Measurements from ENCODE around the gene EIPR1.

EIPR1 gene

GRCh38 chr2:3246928-3247714 is 130.5 kb downstream of the EIPR1 start:
- no peak for DNase-seq (ENCODE audit: low read depth)

GRCh38 chr2:3246406-3246805 is 131.2 kb downstream of the EIPR1 start:
- DNase-seq (ENCODE audit: low read depth): no peak

DNA sequence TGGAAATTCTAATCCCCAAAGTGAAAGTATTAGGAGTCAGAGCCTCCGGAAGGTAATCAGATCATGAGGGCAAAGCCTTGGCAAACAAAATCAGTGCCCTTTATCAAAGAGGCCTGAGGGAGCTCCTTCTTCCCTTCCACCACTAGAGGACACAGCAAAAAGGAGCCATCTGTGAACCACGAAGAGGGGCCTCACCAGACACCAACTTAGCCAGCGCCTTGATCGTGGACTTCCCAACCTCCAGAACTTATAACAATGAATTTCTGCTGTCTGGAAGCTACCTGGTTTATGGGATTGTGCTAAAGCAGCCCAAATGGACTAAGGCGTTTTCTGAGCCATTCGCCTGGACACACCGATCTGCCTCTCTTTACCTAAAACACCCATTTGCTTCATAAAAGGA is 133.1 kb downstream of the EIPR1 start:
- no peak for DNase-seq (ENCODE audit: low read depth)

GRCh38 chr2:3243804-3244203 is 133.8 kb downstream of the EIPR1 start:
- DNase-seq (ENCODE audit: low read depth): no peak

GRCh38 chr2:3242747-3243369 is 134.8 kb downstream of the EIPR1 start:
- peak; percentile 11 for DNase-seq (ENCODE audit: low read depth)

DNA sequence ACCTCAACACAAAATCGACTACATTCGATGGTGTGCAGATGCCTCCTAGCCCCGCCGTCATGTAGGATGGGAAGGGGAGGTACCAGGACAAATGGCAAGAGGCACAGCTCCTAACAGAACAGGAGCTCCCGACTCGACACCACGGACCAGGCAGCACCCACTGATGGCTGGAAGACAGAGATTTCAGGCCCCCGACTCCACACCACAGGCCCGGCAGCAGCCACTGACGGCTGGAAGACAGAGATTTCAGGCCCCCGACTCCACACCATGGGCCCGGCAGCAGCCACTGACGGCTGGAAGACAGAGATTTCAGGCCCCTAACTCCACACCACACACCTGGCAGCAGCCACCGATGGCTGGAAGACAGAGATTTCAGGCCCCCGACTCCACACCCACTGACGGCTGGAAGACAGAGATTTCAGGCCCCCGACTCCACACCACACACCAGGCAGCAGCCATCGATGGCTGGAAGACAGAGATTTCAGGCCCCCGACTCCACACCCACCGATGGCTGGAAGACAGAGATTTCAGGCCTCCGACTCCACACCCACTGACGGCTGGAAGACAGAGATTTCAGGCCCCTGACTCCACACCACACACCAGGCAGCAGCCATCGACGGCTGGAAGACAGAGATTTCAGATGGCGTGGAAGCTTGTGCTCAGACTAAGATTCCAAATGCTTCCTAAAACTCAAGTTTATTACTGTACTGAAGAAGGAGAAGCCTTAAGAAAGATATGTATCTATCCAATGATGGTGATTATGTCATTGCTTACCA is 135.5 kb downstream of the EIPR1 start:
- no peak for DNase-seq (ENCODE audit: low read depth)

DNA sequence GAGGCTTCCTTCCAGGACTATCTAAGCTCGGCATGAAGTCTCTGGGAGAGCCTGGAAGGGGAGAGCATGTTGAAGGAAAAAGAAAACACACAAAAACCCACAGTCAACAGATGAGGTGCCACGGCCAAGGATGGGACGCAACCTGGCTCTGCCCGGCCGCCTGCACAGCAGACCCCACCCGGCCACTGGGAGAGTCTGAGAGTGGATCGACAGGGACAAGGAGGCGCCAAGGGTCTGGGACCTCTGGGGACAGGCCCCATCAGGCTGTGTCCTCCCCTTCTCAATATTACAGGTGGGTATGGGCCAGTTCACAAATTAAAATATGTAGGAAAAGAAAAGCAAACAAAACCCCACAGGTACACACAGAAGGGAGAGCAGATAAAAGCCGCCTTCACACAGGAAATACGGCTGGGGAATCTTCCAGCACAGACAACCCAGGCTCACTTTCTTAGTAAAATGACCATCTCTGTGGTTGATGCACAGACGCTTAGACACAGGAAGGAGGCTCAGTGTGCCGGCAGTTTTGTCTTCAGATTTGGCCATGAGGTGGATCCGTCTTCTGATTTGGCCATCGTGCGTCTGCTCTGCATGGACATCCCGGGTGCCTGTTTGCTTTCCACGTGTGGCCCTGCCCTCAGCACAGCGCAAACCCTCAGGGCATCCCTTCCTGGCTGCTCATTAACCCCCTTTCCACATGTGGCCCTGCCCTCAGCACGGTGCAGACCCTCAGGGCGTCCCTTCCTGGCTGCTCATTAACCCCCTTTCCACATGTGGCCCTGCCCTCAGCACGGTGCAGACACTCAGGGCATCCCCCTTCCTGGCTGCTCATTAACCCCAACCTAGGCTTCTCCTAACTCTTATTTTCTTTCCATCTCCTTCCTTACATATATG is 138.4 kb downstream of the EIPR1 start:
- DNase-seq (ENCODE audit: low read depth): no peak

DNA sequence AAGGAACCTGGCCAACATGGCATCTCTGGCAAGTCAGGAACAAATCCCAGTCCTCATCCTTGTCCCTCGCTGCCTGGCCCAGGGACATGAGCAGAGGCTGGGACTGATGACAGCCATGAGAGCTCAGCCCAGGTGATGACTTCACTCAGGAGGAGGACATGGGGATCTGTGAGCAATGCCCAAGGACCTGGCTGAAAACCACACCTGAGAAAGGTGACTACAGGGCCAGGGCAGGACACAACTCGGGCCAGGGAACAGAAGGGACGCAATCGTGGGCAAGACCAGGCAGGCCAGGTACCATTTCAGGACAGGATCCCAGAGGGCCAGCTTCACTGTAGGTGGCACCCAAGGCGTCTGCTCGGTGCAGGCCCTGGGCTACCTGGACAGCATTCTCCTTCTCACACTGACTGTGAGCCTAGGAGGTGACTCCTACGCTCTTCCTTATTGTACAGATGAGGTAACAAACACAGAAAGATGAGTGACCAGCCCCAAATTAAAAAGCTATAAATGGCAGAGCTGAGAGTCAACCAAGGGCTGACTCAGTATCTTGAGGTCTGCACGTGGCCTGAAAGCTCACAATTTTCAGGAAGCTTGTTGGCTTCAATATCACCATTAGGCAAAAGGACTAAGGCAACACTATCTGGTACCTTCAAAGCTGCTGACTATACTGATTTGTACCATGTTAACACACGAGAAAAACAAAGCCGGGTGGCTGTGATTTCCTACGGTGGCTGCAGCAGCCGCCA is 141.1 kb downstream of the EIPR1 start:
- DNase-seq (ENCODE audit: low read depth): no peak

GRCh38 chr2:3233877-3234276 is 143.7 kb downstream of the EIPR1 start:
- no peak for DNase-seq (ENCODE audit: low read depth)

DNA sequence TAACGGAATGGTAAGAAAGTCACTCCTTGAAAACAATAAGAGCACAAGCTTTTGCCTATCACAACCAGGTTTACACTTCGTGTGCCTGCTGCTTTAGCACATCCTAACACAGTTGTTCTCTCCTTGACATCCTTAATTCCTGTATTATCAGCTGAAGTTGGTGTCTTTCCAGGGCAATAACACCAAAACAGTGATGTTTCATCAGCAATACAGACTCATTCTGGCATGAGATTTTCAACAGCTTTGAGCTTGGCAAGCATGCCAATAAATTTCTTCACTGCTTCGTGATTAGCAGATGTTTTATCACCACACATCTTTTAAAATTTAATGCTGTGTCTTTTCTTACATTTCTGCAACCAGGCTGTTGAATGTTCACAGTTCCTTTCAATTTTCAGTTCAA is 148.4 kb downstream of the EIPR1 start:
- DNase-seq (ENCODE audit: low read depth): peak; percentile 18

DNA sequence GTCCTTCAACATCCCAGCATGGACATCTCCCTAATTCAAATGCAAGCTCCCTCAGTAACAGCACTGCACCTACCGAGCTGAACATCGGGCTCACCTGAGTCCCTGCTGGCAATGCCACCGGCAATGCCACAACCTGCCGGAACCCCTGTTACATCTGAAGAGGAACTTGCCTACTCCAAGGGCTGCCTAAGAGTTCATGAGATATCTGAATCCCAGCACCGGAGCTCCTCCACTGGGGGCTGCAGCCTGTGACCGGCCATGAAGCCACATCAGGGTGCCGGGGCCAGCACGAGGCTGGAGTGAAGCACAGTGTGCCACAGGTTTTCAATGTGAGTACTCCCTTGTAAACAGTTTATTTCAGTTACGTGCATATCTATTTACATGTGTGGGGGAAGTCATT is 152.9 kb downstream of the EIPR1 start:
- DNase-seq (ENCODE audit: low read depth): no peak

GRCh38 chr2:3223080-3223923 is 154.3 kb downstream of the EIPR1 start:
- DNase-seq (ENCODE audit: low read depth): no peak

DNA sequence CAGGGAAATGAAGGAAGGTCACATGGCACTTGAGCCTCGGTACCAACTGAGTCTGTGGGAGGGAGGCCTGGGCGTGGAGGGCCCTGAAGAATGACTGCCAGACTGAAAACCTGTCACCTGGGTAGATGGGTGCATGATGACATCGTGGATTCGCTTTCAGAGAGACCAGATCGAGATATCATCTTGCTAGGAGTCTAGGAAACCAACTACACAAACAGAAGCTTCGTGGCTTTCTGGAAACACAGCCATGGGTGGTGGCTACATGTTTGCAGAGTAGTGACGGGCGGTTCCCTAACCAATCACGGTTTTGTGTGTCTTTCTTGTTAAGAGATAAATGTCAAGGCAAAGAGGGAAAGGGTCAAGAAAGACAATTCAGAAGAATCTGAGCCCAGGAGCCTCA is 155.0 kb downstream of the EIPR1 start:
- DNase-seq (ENCODE audit: low read depth): no peak

DNA sequence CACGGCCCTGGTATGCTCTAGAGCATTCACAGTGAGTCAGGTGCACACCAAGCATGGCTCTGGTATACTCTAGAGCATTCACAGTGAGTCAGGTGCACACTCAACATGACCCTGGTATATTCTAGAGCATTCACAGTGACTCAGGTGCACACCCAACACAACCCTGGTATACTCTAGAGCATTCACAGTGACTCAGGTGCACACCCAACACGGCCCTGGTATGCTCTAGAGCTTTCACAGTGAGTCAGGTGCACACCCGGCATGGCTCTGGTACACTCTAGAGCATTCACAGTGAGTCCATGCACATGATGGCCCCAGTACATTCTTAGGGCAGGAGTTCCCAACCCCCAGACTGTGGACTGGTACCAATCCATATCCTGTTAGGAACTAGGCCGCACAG is 158.1 kb downstream of the EIPR1 start:
- no peak for DNase-seq (ENCODE audit: low read depth)

DNA sequence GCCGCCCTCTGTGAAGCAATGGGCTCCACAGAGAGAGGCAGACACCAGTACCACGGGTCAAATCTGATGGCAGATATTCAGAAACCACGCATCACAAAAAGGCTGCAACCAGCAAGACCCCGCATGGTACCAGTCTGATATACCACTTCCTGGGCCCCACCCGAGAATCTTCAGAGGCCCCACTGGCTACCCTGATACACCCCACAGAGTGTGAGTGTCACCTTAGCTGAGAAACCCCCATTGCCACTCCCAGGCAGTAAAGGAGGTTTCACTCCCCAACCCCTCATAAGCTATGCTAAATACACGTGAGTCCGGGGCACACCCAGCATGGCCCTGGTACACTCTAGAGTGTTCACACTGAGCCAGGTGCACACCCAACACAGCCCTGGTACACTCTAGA is 160.0 kb downstream of the EIPR1 start:
- no peak for DNase-seq (ENCODE audit: low read depth)

GRCh38 chr2:3216841-3217495 is 160.7 kb downstream of the EIPR1 start:
- no peak for DNase-seq (ENCODE audit: low read depth)

GRCh38 chr2:3214806-3215404 is 162.7 kb downstream of the EIPR1 start:
- DNase-seq (ENCODE audit: low read depth): no peak

DNA sequence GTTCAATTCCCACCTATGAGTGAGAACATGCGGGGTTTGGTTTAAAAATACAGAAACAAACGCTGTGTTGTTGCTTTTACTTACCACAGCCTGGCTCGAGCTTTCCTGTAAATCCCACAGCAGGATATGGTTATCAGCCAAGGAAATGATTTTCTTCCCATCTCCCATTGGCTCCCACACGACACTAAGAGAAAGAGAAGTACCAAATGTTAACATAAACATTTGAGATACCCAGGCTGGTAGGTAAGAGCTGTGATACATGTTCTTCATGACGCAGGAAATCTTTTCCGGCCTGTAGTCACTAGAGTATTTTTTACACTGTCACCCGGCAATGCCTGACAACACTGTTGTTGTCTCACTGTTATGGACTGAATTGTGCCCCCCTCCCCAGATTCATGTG is 163.6 kb downstream of the EIPR1 start:
- no peak for DNase-seq (ENCODE audit: low read depth)

- DNase-seq (ENCODE audit: low read depth): no peak
Measured at GRCh38 chr2:3212984-3213383, 164.6 kb downstream of the EIPR1 start.

GRCh38 chr2:3212061-3212362 is 165.6 kb downstream of the EIPR1 start:
- no peak for DNase-seq (ENCODE audit: low read depth)
